DMS114 treated with DMSO at 0.1 percent for 48 hours (cell line): ENCODE results near the gene PRR15.

Experiments used
- DNase-seq: peaks from one replicate; lab custom pipeline; 2025; ENCODE audit not compliant: unreplicated experiment; lab: John Stamatoyannopoulos, UW

PRR15 gene

DNA sequence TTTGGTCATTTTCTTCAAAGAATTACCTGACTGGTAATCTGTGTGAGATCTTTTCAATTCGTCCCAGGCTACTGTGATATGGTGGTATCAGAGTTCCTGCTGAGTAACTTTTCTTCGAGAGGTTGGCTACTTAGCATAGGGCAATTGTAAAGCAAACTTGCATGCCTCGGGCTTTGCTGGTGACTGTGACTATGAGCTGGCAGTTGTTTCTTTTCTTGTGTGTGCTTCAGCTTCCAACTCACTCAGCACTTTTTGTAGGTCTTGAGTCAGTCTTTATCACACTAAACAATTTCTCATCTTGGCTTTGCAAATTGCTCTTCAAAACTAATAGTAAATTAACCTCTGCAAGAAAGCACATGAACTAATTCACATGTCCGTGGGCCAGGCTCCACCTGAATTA is 44.3 kb downstream of the PRR15 start:
- DNase-seq, result no peak

DNA sequence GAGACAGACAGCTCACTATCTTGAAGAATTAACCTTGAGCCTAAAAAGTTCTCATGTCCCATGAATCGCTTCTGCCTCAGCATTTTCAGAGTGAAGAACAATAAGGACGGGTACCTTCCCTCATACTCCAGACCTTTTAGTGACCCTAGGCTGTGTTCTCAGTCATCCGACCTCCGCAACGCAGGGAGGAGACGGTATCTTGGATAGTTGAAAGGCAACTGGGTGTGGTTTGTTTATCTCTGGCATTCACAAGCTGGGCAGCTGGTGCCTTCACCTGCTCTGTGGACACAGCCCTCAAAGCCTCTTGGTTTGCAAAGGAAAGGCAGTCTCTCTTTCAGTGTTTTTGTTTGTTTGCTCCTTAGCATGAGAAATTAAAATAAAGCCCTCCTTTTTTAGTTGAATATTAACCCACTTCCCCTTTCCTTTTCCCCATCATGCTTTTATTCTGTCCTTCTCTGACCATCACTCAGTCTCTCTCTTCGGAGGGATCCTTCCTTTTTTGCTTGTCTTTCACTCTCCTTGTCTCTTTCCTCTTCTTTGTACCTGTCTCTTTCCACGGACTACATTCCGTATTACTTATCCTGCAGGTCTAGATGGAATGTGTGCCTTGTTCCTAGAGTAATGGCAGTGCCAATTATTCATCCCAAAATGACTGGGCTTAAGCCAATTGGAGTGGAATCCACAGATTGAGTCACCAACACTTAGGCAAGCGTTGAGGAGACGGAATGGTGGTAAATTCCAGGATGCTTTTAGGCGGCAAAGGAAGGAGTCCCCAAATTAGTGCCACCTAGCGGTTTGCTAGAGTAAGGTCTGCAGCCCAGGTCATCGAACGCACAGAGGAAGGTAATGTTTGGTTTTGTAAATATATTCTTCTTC is 45.8 kb downstream of the PRR15 start:
- DNase-seq, result no peak

- no peak for DNase-seq
These were observed 46.5 kb downstream of the PRR15 start for GRCh38 chr7:29610086-29610485.

DNA sequence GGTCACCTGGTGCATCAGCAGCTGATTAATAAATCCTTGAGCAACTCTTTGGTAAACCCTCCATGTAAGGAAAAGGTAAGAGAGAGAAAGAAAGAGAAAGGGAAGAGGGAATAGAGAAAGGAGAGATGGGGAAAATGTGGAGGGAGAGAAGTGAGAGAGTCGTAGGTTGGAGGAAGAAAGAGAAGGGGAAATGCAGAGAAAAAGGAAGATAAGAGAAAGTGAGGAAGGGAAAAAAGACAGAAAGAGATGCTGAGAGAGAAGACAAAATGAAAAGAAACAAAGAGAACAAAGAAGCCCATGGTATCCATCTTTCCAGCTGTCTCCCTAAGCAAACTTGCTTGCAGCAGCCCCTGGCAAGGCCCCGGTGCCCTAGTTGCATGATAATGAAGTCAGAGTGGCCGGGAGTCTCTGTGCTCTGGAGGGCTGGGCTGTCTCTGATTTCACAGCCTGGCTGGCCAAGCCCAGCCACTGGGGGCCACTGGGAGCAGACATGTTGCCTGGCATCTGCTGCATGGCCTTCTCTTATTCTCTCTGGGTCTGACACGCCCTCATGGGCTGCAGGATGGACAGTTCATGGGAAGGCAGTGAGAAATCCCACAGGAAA is 48.4 kb downstream of the PRR15 start:
- DNase-seq, result no peak

- DNase-seq, result no peak
These were observed 49.0 kb downstream of the PRR15 start for GRCh38 chr7:29612596-29612995.

GRCh38 chr7:29613100-29613499 is 49.5 kb downstream of the PRR15 start:
- DNase-seq, result no peak

GRCh38 chr7:29614229-29614628 is 50.6 kb downstream of the PRR15 start:
- DNase-seq, result no peak
